SW 1271 (cell line): ENCODE data around the gene EDDM3A.
"Not testable (repeated sequence)": the region's sequence is repeated elsewhere in the genome, so short reads cannot be mapped to it uniquely, and the experiment has no call there.

ENCODE experiments used
- DNase-seq, 2 experiments: peaks; one replicate each; lab custom pipeline; 2025; lab: John Stamatoyannopoulos, UW

EDDM3A gene, protein sequence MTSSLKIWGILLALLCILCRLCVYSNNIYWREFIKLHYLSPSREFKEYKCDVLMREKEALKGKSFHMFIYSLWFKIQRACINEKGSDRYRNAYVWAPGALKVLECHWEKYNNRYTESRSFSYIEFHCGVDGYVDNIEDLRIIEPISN

DNA sequence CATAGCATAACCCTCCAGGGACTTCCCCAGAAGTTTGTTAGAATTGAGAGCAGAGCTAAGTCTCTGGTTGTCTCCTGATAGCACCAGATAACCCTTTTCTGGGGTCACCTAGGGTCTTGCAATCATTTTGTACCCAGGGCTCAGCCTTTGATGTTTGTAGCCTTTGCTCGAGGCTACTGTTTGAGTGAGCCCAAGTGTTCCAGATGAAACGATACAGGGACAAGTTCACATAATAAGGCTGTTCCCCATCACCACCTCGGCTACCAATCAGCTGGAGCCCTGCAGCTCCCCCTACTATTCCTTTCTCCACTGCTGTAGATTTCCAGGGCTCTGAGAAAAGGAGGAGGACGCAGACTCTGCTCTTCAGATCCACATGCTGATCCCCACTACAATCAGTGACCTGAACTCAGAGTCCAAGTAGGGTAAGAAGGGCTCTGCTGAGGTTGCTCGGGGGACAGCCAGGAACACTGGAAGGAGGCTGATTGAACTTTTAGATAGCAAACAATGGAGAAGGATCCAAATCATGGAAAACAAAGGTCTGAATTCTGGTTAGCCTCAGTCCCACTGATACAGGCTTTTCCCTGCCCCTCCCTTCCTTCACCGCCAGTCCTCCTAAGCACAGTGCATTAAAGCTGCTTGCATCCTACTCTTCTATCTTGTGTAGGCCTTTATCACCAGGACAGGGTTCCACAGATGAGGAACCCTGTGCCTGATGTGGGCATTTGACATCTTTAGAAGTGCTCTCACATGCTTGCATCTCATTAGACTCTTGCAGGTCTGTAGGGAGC lies at the start of gene EDDM3A:
Gene EDDM3A, plus strand, starts transcription at position 317 of the 788 bp plus-strand sequence. CDS start 1,694 bp downstream, outside the sequence.
- DNase-seq = no peak

DNA sequence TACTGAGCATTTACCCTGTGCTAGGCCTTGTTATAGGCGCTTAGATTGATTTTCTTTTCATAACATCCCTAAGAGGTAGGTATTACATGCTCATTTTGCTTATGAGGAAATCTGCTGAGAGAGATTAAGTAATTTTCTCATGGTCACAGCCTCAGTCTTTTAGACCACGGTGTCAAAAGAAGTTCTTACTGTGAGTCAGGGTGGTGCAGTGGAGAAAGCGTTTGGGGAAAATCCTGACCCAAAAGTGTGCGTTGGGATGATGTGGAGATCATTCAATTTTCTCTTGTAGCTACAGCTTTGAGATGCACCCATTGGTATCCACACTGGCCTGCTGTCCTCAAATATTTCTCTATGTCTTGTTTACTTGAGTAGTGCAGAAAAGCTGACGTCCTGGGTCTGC lies 48.9 kb upstream of the EDDM3A start:
- no peak for DNase-seq

DNA sequence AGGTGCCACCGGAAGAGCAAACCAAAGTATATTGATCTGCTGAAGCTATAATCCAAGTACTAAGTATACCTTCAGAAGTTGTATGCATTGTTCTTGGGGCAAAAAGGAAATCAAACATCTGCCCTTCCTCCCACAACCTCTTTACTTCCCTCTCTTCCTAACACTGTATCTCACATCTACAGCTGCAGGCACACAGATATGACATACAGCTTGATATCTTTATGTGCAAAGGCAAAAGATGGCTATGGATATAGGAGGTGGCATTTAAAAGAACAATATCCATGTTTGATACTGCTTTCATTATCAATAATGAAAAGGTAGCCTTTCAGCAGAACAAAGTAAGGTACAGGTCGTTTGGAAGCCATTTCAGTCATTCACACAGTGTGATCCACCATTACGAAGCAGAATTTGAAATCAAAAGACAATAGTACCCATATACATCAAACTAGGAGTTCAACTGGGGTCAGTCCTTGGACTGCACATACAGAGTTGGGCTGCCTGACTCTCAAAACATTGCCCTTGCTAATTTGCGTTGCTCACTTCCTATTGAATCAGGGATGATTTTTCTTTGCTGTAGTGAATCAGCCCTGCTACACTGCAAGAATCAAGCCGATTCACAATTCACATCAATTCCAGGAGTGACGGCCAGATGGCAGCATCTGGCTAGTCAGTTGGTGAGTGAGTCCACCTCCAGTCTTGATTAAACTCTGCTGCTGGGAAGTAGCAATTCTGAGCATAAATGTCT lies 48.2 kb upstream of the EDDM3A start:
- peak; percentile 28 to 64 for DNase-seq

DNA sequence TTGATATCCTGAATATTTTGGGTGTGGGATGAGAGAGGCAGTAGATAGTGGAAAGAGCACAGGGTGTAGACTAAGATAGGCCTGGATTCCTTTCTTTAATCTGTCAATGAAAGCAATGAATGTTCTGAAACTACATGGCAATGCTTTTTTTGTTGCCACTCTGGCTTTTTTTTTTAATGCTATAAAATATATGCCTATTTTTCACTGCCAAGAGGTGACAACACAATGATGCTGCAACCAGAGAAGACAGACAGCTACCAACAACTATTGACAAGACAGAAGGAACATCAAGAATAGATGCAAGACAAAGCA lies 47.7 kb upstream of the EDDM3A start:
- DNase-seq = no peak

DNA sequence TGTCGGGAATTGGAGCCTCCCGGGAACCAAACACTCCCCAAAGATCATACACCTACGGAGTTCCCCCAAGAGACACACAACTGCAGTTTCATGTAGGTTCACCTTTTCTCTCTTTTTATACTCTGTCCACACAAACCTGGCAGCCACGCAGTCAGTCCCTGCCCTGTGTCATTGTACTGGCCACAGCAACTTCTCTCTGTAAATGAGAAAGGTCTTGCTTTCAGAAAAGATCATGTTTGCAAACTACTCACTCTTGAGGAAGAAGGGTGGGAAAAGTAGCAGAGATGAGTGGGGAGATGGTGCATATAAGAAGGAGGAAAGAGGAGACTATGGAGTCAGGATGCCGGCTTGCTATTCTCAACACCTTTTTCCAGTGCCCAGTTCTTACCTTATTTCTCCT lies 46.8 kb upstream of the EDDM3A start:
- DNase-seq = no peak

DNA sequence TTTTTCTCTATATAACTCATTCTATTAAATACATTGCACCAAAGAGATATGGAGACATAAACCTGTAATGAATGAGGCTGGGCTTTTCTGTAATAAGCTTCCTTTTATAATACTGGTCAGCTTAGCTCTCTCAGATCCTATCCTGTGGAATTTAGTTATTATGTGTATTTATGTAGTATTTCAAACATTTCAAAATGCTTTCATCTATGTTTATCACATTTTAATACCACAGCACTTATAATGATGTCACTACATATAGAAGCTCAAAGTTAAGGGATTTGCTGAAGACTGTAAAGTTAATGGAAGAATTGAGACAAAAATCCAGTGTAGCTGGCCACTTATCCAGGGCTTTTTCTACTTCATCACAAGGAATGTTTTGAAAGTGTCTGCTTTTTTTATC lies 45.8 kb upstream of the EDDM3A start:
- DNase-seq = no peak

DNA sequence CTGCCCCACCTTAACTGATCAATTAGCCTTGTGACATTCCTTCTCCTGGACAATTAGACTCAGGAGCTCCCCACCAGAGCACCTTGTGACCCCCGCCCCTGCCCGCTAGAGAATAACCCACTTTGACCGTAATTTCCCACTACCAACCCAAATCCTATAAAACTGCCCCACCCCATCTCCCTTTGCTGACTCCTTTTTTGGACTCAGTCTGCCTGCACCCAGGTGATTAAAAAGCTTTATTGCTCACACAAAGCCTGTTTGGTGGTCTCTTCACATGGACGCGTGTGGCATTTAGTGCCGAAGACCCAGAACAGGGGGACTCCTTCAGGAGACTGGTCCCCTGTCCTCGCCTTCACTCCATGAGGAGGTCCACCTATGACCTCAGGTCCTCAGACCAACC lies 44.7 kb upstream of the EDDM3A start:
- DNase-seq = not testable (repeated sequence)

DNA sequence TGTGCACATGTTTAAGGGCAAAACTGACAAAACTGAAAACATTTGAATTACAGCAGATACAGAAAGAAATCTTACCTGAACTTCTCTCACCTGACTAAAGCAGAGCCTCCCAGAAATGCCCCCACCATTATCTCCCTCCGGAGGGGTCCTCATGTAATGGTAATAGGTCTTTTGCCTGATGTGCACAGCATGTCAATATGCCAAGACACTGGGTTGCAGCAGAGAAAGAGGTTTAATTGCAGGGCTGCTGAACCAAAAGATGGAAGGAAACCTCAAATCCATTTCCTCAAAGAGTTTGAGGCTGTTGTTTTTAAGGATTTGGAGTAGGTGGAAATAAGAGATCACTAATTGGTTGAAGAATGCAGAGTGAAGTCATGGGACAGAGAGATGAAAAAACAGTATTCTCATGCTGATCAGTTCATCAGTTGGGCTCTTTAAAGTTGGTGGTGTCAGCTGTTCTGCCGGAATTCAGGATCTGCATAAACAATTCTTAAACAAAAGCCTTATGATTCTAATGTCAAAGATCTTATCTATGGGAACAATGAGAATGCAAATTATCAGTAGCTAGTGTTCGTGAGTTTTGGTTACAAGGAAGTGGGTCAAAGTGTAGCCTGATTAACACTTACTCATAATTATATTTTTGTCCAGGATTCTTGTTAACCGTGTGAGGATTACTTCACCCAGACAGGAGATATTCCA lies 38.9 kb upstream of the EDDM3A start:
- DNase-seq = no peak

DNA sequence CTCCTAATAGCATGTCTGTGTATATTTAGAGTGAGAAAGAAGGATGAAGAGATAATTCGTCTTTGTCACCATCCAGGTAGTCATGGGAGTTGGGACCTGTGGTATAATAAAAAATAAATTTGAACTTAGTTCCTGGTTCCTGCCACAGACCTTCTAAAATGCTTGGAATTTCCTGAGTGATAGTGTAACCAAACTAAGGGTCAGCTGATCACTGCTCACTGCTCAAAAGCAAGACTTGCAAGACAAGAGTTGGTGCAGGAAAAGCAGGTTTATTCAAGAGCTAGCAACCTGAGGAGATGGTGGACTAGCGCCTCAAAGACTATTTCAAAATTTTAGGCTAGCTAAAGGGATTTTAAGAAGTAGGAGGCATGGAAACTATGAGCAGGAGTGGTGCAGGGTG lies 38.1 kb upstream of the EDDM3A start:
- no peak for DNase-seq

DNA sequence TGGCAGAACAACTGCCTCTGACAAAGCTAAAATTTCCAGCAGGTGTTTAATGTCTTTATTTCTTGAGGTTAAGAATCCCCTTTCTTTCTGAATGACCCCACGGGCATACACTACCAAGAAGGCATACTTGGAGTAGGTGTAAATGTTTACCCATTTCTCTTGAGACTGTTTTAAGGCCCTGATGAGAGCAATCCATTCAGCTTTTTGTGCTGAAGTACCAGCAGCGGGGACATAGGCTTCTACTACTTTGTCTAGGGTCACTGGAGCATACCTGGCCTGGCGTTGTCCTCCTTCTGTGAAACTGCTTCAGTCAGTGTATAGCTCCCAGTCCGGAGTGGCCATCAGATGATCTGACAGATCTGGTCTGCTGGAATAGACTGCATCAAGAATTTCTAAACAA lies 34.4 kb upstream of the EDDM3A start:
- DNase-seq = no peak

DNA sequence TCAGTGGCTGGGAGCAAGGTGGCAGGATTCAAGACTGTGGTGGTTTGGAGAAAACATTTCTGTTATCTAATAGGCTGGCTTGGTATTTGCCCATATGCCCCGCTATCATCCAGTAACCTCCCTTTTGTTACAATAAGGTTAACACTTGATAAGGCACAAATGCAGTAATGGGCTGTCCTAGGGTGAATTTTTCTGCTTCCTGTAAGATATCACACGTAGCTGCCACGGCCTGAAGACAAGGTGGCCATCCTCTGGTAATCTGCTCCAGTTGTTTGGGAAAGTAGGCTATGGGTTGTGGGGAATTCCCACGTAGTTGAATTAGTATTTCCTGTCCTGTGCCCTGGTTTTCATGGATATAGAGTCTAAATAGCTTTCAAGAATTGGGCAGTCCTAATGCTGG lies 34.0 kb upstream of the EDDM3A start:
- no peak for DNase-seq

DNA sequence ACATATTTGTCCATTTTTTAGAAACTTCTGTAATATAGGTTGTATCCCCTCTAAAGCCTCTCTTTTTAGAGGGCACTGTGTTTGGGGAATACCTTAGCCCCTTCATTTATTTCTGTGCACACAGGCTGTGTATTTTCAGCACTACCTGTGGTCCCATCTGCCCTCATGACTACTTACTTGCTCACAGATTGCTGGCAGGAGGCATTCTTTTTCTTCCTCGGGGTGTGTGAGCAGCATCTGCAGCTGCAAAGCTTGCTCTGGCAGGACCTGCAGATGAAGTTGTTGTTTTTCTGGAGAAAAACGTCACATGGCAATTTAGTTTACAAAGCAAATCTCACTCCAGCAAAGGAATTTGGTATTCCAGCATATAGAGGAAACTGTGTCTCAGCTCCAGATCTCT lies 32.8 kb upstream of the EDDM3A start:
- DNase-seq = no peak

DNA sequence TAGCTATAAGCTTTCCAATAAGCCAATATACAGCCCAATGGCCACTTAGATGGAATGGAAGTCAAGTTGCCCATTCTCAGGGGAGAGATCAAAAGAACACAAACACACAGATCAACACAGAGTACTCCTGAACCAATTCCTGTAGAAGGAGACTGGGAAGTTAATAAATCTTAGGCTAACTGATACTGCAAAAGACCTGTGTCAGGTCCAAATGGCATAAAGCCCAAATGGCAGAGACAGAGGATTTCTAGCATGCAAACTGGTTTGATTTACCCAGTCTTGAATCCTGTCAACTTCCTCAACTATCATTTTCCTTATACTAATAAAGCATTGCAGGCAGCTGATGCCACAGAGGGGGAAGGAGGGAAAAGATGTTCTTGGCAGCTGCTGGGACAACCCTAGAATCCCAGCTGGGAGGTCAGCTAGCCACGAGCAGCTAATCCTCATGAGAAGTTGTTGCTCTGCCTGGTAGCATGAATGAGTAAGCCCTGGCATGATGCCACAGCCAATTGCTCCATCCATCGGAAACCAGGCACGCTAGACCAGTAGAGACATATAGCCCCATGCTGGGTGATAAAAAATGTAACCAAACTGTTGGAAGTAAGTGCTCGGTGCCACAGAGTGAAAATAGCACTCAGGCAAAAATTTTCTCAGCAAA lies 31.0 kb upstream of the EDDM3A start:
- no peak for DNase-seq

DNA sequence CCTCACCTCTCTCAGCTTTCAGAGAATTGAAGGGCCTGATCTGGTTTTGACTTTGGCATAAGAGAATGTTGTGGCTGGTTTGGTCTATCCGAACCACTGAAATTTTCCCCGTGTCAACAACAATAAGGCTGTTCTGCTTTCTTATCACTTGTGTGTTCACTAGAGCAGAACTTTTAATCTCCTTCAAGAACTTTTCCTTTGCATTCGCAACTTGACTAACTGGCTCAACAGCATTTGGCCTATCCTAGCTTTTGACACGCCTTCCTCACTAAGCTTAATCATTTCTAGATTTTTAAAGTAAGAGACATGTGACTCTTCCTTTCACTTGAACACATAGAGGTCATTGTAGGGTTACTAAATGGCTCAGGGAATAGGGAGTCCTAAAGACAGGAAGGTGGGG lies 25.9 kb upstream of the EDDM3A start:
- DNase-seq = no peak

DNA sequence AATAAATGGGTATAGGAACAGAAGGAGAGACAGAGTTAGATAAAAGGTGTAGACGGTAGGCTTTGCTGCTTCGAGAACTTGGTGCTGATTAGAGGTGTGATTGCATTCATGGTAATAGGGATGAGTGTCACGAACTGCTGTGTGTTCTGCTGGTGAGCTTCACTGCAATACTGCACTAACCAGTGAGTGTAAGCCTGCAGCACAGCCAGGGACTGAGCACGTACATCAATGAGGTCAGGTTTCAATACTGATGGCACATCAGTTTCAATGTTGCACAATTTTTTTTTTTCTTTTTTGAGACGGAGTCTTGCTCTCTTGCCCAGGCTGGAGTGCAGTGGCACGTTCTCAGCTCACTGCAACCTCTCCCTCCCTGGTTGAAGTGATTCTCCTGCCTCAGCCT lies 24.9 kb upstream of the EDDM3A start:
- DNase-seq = no peak

DNA sequence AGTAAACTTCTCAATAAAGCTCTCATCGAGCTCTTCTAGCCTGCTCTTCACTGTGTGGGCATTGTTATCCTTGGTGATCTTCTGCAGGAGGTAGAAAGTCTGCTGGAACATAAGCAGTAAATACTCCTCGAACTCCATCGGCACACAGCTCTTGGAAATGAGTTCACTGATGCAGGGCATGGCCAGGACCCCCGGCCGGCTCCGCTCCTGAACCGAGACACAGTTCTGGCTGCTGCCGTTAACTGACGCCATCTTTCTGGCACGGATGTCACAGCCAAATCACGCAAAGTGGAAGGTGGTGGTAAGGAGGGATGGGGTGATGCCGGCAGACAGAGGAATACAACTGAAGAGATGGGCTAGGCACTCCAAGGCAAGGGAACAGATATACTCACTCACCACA lies 23.7 kb upstream of the EDDM3A start:
- DNase-seq = no peak

DNA sequence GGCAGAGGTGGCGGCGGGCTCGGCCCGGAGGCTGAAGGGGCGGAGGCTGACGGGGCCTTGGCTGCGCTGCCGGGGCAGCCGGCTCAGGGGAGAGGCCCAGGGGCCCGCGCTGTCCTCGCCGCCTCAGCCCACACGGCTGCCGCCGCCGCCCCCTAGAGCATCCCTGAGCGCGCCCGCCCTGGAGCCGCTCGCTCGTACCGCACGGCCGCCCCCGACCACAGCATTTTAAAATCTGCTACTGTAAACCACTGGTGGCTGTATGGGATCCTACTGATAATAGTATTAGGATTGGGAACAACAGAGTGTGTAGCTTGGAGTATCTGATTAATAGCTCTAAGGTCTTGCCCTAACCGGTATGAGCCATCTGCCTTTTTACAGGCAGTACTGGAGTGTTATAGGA lies 22.2 kb upstream of the EDDM3A start:
- DNase-seq = no peak

DNA sequence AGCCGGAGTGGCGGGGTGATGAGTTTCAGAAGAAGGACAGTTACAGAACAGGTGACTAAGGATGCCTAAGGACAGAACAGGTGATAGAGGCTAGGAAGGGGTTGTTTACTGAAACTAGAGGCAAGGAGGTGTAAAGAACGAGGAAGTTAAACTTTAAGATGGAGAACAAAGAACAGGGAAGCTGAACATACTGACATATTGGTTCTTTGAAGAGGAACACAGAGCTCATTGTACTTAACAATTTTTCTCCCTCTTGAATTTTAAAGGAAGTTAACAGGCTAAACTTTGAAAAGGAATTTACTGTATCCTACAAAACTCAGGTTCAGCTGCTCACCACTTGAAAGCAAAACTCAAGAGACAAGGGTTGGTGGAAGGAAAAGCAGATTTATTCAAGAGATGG lies 19.6 kb upstream of the EDDM3A start:
- not testable (repeated sequence) for DNase-seq

DNA sequence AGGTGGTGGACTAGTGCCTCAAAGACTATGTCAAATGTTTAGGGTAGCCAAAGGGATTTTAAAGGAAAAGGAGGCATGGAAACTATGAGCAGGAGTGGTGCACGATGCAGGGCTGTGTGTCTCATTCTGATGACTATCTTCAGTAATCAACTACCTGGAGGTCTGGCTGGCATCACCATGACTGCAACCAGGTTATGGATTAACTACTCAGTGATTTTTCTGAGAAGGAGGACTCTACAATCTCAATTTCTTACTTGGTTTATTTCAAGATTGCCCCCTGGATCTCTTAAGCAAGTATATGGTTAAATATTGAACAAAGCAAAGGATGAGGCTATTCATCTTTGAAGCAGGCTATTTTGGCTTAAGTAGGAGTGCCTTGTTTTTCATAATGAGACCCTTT lies 19.2 kb upstream of the EDDM3A start:
- DNase-seq = no peak

DNA sequence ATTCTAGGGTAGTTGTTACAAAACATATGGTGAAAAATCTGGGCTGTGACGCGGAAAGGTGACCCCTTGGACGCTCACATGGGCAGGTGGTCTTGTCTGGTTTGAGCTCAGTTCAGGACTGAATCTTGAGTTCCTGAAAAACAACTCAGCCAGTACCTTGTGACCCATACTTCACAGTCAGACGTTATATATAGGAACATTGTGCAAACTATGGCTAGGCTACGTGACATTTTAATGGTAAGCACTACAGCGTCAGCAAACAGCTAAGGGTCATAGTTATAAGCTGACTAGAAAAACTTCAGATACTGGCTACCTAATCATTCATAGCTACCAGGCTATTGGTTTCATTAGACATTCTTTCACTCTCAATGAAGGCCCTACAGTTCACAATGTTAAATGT lies 14.8 kb upstream of the EDDM3A start:
- no peak for DNase-seq

DNA sequence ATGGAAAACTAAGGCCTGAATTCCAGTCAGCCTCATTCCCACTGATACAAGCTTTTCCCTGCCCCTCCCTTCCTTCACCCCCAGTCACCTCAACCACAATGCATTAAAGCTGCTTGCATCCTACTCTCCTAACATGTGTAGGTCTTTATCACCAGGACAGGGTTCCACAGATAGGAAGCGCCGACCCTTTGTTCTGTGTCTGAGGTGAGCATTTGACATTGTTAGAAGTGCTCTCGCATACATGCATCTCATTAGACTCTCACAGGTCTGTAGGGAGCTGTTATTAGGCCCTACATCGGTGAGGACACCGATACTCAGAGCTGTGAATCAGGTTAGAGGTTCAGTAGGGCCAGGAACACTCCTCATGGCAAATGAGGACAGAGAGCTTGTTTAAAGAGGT lies 13.2 kb upstream of the EDDM3A start:
- no peak for DNase-seq

DNA sequence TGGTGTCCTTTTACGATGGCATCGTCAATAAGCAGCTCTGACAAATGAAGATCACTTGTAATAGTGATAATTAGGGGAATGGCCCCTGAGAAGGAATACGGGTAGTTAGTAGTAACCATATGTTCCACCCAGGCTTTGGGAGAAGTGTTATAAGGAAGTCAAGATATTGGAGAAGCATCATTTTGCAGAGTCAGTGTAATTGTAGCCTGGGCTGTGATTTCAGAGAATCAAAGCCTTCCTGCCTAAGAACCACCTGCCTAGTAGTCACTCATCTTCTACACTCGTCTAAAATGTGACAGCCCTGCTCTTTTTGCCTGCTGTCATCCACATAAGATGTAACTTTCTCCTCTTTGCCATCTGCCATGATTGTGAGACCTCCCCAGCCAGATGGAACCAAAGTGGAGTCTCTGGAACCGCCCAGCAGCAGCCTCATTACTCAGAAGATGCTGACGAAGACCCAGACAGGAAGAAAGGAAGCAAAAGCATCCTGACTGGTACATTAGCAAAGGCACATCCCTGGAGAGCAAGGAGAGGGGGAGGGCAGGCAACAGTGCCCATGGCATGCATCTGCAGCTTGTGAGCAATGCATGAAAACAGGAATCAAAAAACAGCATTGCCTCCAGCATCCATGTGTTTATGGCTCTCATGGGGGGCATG lies 12.6 kb upstream of the EDDM3A start:
- DNase-seq = no peak
